Stimulated activated CD8-positive, alpha-beta memory T cell treated with anti-CD3 and anti-CD28 coated beads, Interleukin-12 subunit alpha, Interleukin-12 subunit beta, amount 100 ng/mL, for 24 hours (primary cell): Measurements from ENCODE around the gene TMEM9.

Experiments
- DNase-seq: peaks from one replicate; pipeline ENCODE4 v3.0.0-alpha.2; 2020; ENCODE audit errors: extremely low read depth

The TMEM9 gene

DNA sequence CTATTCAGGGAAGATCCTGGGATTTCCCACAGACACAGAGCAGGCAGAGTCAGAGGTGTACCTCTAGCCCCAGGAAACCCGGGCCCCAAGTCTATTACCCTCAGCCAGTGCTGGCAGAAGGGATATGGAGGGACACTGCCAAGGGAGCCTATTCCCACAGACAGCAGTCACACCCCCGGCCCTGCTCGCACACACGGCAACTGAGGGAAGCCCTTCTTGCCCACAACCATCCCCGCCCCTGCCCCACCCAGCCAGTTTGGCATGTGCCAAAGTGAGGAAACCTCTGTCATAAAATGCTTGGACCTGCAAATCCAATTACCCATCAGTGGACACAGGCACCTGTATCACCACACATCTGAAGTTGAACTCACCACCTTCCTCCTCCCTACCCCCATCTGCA lies 48.6 kb downstream of the TMEM9 start:
- no peak for DNase-seq

- DNase-seq, result no peak
Measured at GRCh38 chr1:201104141-201104540, 50.1 kb downstream of the TMEM9 start.

GRCh38 chr1:201103666-201104065 lies 50.6 kb downstream of the TMEM9 start:
- no peak for DNase-seq

DNA sequence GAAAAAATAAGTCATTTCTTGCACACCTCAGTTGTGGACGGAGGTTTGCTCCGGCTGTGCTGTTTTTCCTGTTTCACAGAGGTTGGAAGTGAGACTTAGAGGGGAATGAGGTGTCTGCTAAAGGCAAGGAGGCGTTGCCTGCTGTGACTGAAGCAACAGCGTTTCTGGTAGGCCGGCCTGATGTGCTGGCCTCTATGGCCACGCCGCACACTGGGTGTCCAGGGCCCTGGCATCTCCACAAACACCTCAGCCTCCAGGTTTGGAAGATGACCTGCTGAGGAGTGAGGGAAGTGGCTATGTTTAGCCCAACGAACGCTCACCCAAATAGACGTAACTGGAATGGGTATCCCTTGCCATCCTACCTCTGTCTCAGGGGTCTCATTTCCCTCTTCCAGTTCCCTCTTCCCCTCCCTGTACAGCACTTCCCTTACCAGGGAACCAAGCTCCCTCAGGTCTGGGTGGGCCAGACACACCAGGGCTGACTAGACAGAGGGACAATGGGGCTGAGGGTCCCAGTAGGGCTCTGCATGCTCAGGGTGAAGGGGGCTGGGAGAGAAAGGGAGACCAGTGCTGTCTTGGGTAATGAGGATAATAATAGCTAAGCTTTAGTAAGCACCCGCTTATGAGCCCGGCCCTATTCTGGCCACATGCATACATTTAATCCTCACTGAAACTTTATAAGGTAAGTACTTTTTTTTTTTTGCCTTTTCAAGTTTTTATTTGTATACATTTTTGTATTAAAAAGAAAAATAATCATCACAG lies 53.9 kb downstream of the TMEM9 start:
- no peak for DNase-seq

- no peak for DNase-seq
Measured at GRCh38 chr1:201098992-201099677, 55.1 kb downstream of the TMEM9 start.

GRCh38 chr1:201096977-201097856 lies 57.1 kb downstream of the TMEM9 start:
- no peak for DNase-seq

- DNase-seq, result no peak
Measured at GRCh38 chr1:201096041-201096461, 58.2 kb downstream of the TMEM9 start.

GRCh38 chr1:201095581-201095980 lies 58.7 kb downstream of the TMEM9 start:
- no peak for DNase-seq

DNA sequence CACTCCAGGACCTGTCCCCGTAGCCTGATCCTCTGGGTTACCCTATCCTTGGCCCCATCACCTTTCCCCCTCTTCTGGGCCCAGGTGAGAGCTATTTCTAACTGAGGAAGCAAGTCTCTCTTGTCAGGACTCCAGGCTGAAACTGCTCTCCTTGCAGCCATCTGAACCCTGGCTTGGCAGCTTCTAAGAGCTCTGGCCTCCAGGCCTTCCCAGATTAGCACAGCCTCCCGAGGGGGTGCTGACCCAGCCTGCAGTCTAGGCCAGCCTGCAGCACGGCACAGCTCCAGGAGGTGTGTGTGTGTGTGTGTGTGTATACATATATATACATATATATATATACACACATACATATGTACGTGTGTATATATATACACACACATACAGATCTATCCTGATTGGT lies 59.4 kb downstream of the TMEM9 start:
- no peak for DNase-seq

DNA sequence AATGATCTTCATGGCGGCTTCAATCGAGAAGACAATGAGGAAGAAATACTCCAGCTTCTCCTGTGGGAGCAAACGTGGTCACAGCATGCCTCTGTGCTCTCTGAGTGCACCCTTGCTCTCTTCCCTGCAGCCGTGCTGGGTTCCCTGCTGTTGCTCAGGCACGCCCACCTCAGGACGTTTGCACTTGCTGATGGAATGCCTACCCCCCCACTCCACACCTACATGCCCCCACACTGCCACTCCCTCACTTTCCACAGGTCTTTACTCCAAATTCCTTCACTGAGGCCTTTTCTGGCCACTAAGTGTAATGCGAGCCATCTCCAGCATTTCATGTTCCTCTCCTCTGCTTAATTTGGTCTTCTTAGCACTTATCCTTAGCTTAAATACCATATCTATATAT lies 60.3 kb downstream of the TMEM9 start:
- DNase-seq, result no peak

DNA sequence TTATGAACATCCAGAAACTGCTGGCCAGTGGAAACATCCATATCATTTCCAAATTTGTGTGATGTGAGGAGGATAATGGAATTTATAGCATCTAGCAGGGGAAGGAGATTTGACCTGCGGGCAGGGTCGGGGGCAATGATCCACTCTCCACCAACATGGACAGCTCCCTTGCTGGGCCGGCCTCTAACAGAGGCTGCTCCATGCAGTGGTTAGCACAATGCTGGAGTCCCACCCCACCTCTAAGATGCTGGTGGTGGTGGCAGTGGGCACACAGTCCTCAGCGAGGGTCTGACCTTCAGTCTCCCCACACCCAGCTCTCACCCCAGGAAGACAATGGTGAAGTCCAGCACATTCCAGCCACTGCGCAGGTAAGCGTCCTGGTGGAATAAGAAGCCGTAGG lies 60.7 kb downstream of the TMEM9 start:
- no peak for DNase-seq

GRCh38 chr1:201092738-201093137 lies 61.5 kb downstream of the TMEM9 start:
- DNase-seq, result no peak

- no peak for DNase-seq
Measured at GRCh38 chr1:201091256-201091655, 63.0 kb downstream of the TMEM9 start.

DNA sequence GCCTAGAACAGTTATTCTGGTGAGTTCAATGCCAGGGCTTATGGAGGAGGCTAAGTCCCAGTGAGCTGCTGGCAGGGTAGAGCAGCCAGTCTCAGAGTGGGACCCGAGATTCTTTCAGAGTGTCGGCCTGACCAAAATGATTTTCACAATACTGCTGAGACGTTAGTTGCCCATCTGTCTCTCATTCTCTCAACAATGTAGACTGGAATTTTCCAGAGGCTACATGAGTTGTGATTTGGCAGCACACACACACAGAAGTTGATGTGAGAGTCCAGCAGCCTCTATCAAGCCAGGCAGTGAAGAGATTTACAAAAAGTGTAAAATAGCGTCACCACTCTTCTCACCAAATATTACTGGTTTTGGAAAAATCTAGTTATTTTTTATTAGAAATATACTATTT lies 63.7 kb downstream of the TMEM9 start:
- no peak for DNase-seq

DNA sequence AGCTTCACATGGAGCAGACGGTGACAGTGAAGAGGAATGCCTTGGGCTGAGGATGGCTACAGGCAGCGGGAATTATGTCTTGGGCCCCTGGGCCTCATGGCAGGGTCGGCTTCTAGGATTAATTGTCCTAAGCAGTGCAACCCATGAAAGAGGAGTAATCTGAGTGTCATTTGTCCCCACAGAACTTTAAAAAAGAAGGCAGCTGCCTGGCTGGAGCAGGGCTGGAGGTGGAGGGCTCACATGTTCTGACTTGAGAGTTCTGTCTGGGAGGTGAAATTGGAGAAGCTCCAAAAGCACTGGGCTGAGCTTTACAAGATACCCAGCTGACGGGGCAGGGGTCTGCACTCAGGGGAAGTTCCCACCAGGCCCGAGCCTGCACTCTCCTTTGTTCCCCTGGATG lies 64.7 kb downstream of the TMEM9 start:
- no peak for DNase-seq

GRCh38 chr1:201088901-201089525 lies 65.3 kb downstream of the TMEM9 start:
- no peak for DNase-seq

- no peak for DNase-seq
Measured at GRCh38 chr1:201088395-201088794, 65.9 kb downstream of the TMEM9 start.

GRCh38 chr1:201085902-201086735 lies 68.2 kb downstream of the TMEM9 start:
- no peak for DNase-seq
